Gastroesophageal sphincter (tissue), 4 donors: ENCODE data around the gene PDE1A. TPM values are rescaled to one million over a fixed set of nuclear protein-coding genes. Genes with fewer than 3 reads are reported as not detected.

ENCODE experiments used
- ATAC-seq: fragments of 150-250 bp; one replicate; pipeline ENCODE4 v1.9.1; 2016; ENCODE audit warnings: mild to moderate bottlenecking, moderate library complexity
- H3K27ac ChIP-seq, 4 donors: fragments of 200-600 bp; sonication (generic) in 3 of 4; 1 replicate in 3 of 4; 2 replicates in 1 of 4; pipeline ENCODE4 v1.5.1; 2016 to 2019
- H3K27me3 ChIP-seq: fragments of 200-600 bp; sonication (generic); one replicate; pipeline ENCODE4 v1.5.1; 2019
- H3K36me3 ChIP-seq, 2 donors: fragments of 200-600 bp; sonication (generic); one replicate each; pipeline ENCODE4 v1.5.1; 2019; ENCODE audit warnings: control low read depth in 1 of 2
- H3K4me1 ChIP-seq, 3 donors: fragments of 200-600 bp; sonication (generic); 1 replicate in 2 of 3; 2 replicates in 1 of 3; pipeline ENCODE4 v1.5.1; 2016 to 2019; ENCODE audit warnings: control low read depth in 2 of 3
- H3K4me3 ChIP-seq, 2 donors: fragments of 200-600 bp; sonication (generic); one replicate each; pipeline ENCODE4 v1.5.1; 2019; ENCODE audit warnings: mild to moderate bottlenecking in 1 of 2, moderate library complexity in 1 of 2
- H3K9me3 ChIP-seq, 3 donors: fragments of 200-600 bp; sonication (generic); one replicate each; pipeline ENCODE4 v1.5.1; 2017 to 2019; ENCODE audit warnings: control low read depth in 2 of 3
- CTCF ChIP-seq, 4 experiments: fragments of 200-600 bp in 2 of 4; fragments of 450-650 bp in 2 of 4; sonication (generic) in 1 of 4; IDR thresholded peaks; one replicate each; pipeline ENCODE4 v1.5.1; 2017 to 2019; ENCODE audit warnings: antibody characterized with exemption in 4 of 4, mild to moderate bottlenecking in 2 of 4, moderate library complexity in 2 of 4
- EP300 ChIP-seq: sonication (generic); formaldehyde crosslinking; IDR thresholded peaks from one replicate; pipeline ENCODE4 v1.6.1; 2017; ENCODE audit warnings: antibody characterized with exemption, mild to moderate bottlenecking
- POLR2A ChIP-seq, 2 donors: fragments of 450-650 bp; IDR thresholded peaks; one replicate each; pipeline ENCODE4 v1.6.1; 2017; ENCODE audit warnings: antibody characterized with exemption in 2 of 2, mild to moderate bottlenecking in 2 of 2, moderate library complexity in 1 of 2
- POLR2AphosphoS5 ChIP-seq: sonication (generic); formaldehyde crosslinking; IDR thresholded peaks from one replicate; pipeline ENCODE4 v1.6.1; 2017; ENCODE audit warnings: antibody characterized with exemption
- WGBS, 2 donors: methylation state at CpG; one replicate each; pipeline ENCODE4 v1.1.5; 2018; ENCODE audit warnings: low coverage in 1 of 2; 5-methylcytosine and 5-hydroxymethylcytosine counted together
- total RNA-seq, 4 donors: library from RNA; depleted of rRNA; stranded (reverse); fragments of >200 nt; gene quantifications; one replicate each; pipeline ENCODE4 v1.1.0, GENCODE V29; 2016

The PDE1A gene
- total RNA-seq, 4 donors from 2014 or later = 7.2 to 17.2 (median 11.8) TPM

DNA sequence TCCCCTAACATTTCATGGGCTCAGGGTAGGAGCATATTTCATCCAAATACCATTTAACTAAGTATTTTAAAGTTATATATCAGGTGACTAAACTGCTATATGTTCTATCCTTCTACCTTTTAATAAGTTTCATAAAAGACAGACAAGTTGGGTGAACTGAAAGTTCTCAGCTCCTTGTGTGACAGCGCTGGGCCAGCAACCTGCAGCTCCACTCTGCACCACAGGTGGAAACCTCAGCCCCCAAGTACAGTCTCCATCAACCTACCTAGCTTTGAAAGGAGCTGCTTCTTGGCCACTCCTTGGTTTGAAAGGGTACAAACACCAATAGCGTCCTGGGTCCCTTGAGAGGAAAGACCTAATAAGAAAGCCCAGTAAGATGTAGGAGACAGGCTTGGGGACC, 177.9 kb downstream of the PDE1A start:
- ATAC-seq = no peak
- peaks cover 0 to 3% (median 0%) of the 10 kb centered on the region in 3 donors for H3K4me1 ChIP-seq
- TF ChIP-seq EP300 (no peak), CTCF (IDR thresholded peaks at IDR 0.05) (no peak), POLR2AphosphoS5 (no peak)
- H3K4me3 ChIP-seq = no peak overlapping the region
- H3K36me3 ChIP-seq = no peaks in the 10 kb centered on the region
- 100% methylated on average over 1 of the region's 2 CpGs for WGBS, 2 donors
- H3K27me3 ChIP-seq = no peaks in the 10 kb centered on the region
- H3K9me3 ChIP-seq = no peaks in the 10 kb centered on the region
- no peak overlapping the region for H3K27ac ChIP-seq

DNA sequence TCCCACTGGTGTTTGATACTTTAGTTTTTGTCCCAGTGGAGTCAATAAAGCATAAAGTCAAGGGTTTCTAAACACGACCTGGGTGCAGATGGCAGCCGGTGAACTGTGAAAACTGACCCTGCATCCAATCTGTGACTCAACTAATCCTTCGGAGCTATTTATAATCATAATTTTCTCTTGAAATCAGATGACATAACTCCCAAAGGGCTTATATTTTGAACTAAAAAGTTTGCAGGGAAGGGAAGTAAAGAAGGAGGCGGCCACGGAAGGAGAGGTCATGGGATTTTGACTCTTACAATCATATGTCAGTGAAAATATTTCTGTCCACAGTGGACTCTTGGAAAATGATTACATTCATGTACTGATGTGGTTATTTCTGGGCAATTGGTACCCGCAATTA, 178.5 kb downstream of the PDE1A start:
- H3K4me1 ChIP-seq = peaks cover 0 to 3% (median 0%) of the 10 kb centered on the region in 3 donors
- no peaks in the 10 kb centered on the region for H3K9me3 ChIP-seq
- H3K36me3 ChIP-seq = no peaks in the 10 kb centered on the region
- no peak overlapping the region for H3K4me3 ChIP-seq
- 53 to 60% methylated on average over 6 of the region's 6 CpGs for WGBS, 2 donors
- no peaks in the 10 kb centered on the region for H3K27me3 ChIP-seq
- ATAC-seq = peak; percentile 34
- no peak for TF ChIP-seq EP300
- TF ChIP-seq POLR2A (IDR thresholded peaks at IDR 0.05) = no peak
- no peak for TF ChIP-seq CTCF (IDR thresholded peaks at IDR 0.05)
- no peak for TF ChIP-seq POLR2AphosphoS5
- H3K27ac ChIP-seq = peak overlapping the region in 1 of 4 donors; percentile 54

DNA sequence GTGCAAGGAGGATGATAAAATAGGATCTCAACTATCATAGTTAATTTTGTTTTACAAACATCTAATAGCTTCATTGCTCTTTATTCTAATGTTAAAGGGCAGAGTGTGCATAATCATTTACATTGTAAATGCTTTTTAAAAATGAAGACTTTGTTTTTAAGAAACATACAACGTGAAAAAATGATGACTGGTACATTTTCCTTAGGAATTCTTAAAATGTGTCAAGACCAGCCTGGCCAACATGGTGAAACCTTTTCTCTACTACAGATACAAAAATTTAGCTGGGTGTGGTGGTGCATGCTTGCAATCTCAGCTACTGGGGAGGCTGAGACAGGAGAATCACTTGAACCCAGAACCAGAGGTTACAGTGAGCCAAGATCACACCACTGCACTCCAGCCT, 179.0 kb downstream of the PDE1A start:
- Histone ChIP-seq H3K4me3 (no peak overlapping the region), H3K27ac (no peak overlapping the region), H3K4me1 (peaks cover 0 to 3% (median 0%) of the 10 kb centered on the region in 3 donors), H3K9me3 (no peaks in the 10 kb centered on the region), H3K27me3 (no peaks in the 10 kb centered on the region), H3K36me3 (no peaks in the 10 kb centered on the region)
- ATAC-seq = no peak
- TF ChIP-seq CTCF (IDR thresholded peaks at IDR 0.05) (no peak), EP300 (no peak), POLR2AphosphoS5 (no peak), POLR2A (IDR thresholded peaks at IDR 0.05) (no peak)
- 50 to 75% methylated on average over 1 of the region's 1 CpG for WGBS, 2 donors

GRCh38 chr2:182245963-182246362, 180.9 kb downstream of the PDE1A start:
- Histone ChIP-seq H3K27me3 (no peaks in the 10 kb centered on the region), H3K4me3 (no peak overlapping the region), H3K9me3 (no peaks in the 10 kb centered on the region), H3K4me1 (peaks cover 0 to 3% (median 0%) of the 10 kb centered on the region in 3 donors), H3K27ac (no peak overlapping the region), H3K36me3 (no peaks in the 10 kb centered on the region)
- no peak for ATAC-seq
- no peak for TF ChIP-seq EP300
- no peak for TF ChIP-seq POLR2A (IDR thresholded peaks at IDR 0.05)
- no peak for TF ChIP-seq POLR2AphosphoS5
- TF ChIP-seq CTCF (IDR thresholded peaks at IDR 0.05) = no peak

- H3K4me1 ChIP-seq = no peaks in the 10 kb centered on the region
- H3K4me3 ChIP-seq = no peak overlapping the region
- WGBS, 2 donors = 51 to 77% methylated on average over 3 to 5 of the region's 5 CpGs
- no peak overlapping the region for H3K27ac ChIP-seq
- H3K9me3 ChIP-seq = no peaks in the 10 kb centered on the region
- TF ChIP-seq POLR2AphosphoS5 (no peak), EP300 (no peak)
- no peaks in the 10 kb centered on the region for H3K27me3 ChIP-seq
- H3K36me3 ChIP-seq = no peaks in the 10 kb centered on the region
- no peak for ATAC-seq
Observed at GRCh38 chr2:182242609-182243008, 184.2 kb downstream of the PDE1A start.
